Measurements from ENCODE around the gene NACC2.

GRCh38 chr9:136131629-136132511 lies 36.8 kb upstream of the NACC2 start:
- TF ChIP-seq POLR2A (IDR thresholded peaks at IDR 0.05) (no peak), CTCF (IDR thresholded peaks at IDR 0.05) (no peak), EP300 (IDR thresholded peaks at IDR 0.05) (no peak)

Data from gastroesophageal sphincter (tissue), 3 donors.